NCI-H1105 (cell line): ENCODE measurements around the gene RAB36.

ENCODE experiments used
- DNase-seq: peaks from one replicate; lab custom pipeline; 2025; lab: John Stamatoyannopoulos, UW

RAB36 gene

GRCh38 chr22:23137905-23138561, 7.2 kb upstream of the RAB36 start:
- DNase-seq = no peak

- no peak for DNase-seq
Observed at GRCh38 chr22:23138584-23139435, 6.5 kb upstream of the RAB36 start.

- DNase-seq = no peak
Observed at GRCh38 chr22:23140385-23140784, 4.9 kb upstream of the RAB36 start.

GRCh38 chr22:23142546-23143105, 2.7 kb upstream of the RAB36 start:
- DNase-seq = no peak

GRCh38 chr22:23143119-23143518, 2.2 kb upstream of the RAB36 start:
- DNase-seq = no peak

GRCh38 chr22:23144432-23144831, 845 bp upstream of the RAB36 start:
- no peak for DNase-seq

GRCh38 chr22:23145878-23146470, 697 bp downstream of the RAB36 start:
- no peak for DNase-seq

GRCh38 chr22:23146478-23147205, 1.4 kb downstream of the RAB36 start:
- no peak for DNase-seq

- no peak for DNase-seq
Observed at GRCh38 chr22:23147617-23148387, 2.5 kb downstream of the RAB36 start.

- no peak for DNase-seq
Observed at GRCh38 chr22:23149743-23150238, 4.5 kb downstream of the RAB36 start.

GRCh38 chr22:23150762-23151161, 5.5 kb downstream of the RAB36 start:
- no peak for DNase-seq

GRCh38 chr22:23151827-23152226, 6.5 kb downstream of the RAB36 start:
- no peak for DNase-seq

GRCh38 chr22:23152238-23153114, 7.2 kb downstream of the RAB36 start:
- DNase-seq = no peak

GRCh38 chr22:23153994-23154393, 8.7 kb downstream of the RAB36 start:
- DNase-seq = no peak

GRCh38 chr22:23154461-23154860, 9.2 kb downstream of the RAB36 start:
- DNase-seq = no peak

- DNase-seq = no peak
Observed at GRCh38 chr22:23155143-23155542, 9.9 kb downstream of the RAB36 start.

- DNase-seq = no peak
Observed at GRCh38 chr22:23155831-23156230, 10.6 kb downstream of the RAB36 start.

- no peak for DNase-seq
Observed at GRCh38 chr22:23156286-23156685, 11.0 kb downstream of the RAB36 start.

GRCh38 chr22:23157560-23158515, 12.6 kb downstream of the RAB36 start:
- DNase-seq = no peak
